Gastrocnemius medialis (tissue), 4 donors: ENCODE measurements around the gene TMEM139.

Experiments
- POLR2A ChIP-seq, 2 donors: fragments of 450-650 bp; IDR thresholded peaks; one replicate each; pipeline ENCODE4 v1.6.1; 2017; ENCODE audit warnings: antibody characterized with exemption in 2 of 2, mild to moderate bottlenecking in 2 of 2, moderate library complexity in 2 of 2
- TF ChIP-seq, protein P1 (sequence below), 5 experiments: fragments of 450-650 bp in 3 of 5; fragments of 200-600 bp in 2 of 5; sonication (generic) in 2 of 5; IDR thresholded peaks in 4 of 5; conservative IDR thresholded peaks in 1 of 5; 1 replicate in 4 of 5; 2 replicates in 1 of 5; pipeline ENCODE4 v1.5.1; 2016 to 2019; ENCODE audit warnings: antibody characterized with exemption in 5 of 5, mild to moderate bottlenecking in 3 of 5, moderate library complexity in 3 of 5

DNA sequence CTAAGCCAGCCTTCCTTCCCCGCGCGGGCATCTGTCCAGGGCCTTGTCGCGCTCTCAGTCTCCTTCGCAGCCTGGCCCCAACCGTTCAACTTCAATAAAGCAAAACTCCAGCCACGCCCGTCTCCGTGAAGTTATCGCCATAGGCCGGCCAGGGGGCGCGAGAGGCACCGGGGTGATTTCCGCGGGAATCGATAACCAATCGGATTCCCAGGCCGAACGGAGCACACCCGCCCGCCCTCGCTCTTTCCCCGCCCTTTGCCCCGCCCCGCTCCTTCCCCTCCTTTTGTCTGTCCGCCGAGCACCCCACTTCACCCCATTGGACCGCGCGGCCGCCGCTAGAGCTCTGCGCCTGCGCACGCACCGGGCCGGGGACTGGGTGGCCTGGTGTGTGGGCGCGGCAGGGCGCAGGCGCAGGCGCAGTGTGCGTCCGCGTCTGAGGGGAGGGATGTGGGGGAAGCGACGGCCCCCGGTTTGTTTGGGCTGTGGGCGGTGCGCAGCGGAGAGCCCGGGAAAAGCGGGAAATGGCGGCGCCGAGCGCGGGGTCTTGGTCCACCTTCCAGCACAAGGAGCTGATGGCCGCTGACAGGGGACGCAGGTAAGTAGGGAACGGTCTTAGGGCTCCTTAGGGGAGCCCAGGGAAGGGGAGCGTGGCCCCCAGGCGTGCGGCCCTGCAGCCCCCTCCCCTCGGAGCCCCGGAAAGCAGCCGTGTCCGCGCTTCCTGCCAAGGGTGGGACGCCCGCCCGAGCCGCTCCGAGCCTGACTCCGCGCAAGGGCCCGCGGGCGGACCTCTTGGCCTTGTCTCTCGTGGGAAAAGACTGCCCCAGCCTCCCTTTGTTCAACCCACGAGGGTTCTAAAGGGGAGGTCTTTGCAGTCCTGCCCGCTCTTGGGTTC is 3.4 kb downstream of the TMEM139 start, which contains the start of gene CASP2:
- TF ChIP-seq, protein P1, sequence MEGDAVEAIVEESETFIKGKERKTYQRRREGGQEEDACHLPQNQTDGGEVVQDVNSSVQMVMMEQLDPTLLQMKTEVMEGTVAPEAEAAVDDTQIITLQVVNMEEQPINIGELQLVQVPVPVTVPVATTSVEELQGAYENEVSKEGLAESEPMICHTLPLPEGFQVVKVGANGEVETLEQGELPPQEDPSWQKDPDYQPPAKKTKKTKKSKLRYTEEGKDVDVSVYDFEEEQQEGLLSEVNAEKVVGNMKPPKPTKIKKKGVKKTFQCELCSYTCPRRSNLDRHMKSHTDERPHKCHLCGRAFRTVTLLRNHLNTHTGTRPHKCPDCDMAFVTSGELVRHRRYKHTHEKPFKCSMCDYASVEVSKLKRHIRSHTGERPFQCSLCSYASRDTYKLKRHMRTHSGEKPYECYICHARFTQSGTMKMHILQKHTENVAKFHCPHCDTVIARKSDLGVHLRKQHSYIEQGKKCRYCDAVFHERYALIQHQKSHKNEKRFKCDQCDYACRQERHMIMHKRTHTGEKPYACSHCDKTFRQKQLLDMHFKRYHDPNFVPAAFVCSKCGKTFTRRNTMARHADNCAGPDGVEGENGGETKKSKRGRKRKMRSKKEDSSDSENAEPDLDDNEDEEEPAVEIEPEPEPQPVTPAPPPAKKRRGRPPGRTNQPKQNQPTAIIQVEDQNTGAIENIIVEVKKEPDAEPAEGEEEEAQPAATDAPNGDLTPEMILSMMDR (IDR thresholded peaks at IDR 0.05 in 4 of 5, conservative IDR thresholded peaks at IDR 0.05 in 1 of 5), result peak in 3 of 5 experiments; percentile 7 to 50 (median 47)
- peak; percentile 40 to 64 for TF ChIP-seq POLR2A (IDR thresholded peaks at IDR 0.05)
